ENCODE data around the gene STK4. TPM values are rescaled to one million over a fixed set of nuclear protein-coding genes. Genes with fewer than 3 reads are reported as not detected.

Gene STK4
- total and polyA plus RNA-seq, 2 of the 8 experiments (the other 6 are each of a cell fraction or from before 2014, with no cell fraction given): 12.0 to 34.3 TPM

DNA sequence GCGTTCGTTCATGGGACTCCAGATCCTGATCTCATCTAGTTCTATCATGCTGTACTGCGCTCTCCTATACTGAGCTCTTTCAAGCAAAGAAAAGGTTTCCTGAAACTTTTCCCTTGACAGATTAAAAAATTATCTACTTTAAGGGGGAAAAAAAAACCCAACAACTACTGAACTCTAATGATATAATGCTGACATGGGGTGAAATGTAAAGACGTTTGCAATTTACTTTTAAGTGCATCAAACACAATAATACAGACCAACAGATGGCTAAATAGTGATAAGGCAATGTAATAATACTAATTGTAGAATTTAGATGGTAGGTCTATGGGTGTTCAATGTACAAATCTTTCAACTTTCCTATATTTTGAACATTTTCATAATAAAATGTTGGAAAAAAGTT, 22.5 kb upstream of the STK4 start (continued):
- TF ChIP-seq USF2 (IDR thresholded peaks at IDR 0.05; ENCODE audit: low read length) (no peak), KDM5A (IDR thresholded peaks at IDR 0.05; ENCODE audit: low read length) (no peak), SIX5 (IDR thresholded peaks at IDR 0.05; ENCODE audit: low read depth, low read length) (no peak), KDM4A (IDR thresholded peaks at IDR 0.05; ENCODE audit: low read depth, low read length, severe bottlenecking) (no peak), RAD21 (IDR thresholded peaks at IDR 0.05 in 1 of 2, conservative IDR thresholded peaks at IDR 0.05 in 1 of 2; ENCODE audit: low read depth in 2 of 2, low read length in 2 of 2) (no peak)

Data from H1 (cell line).